Nephron (organoid): ENCODE measurements around the gene ARHGAP33.
A peak's percentile ranks its signal among the peaks of the same experiment; 100 is the strongest.

ENCODE experiments used
- H3K27ac Mint-ChIP-seq, 3 experiments: 2 replicates each; pipeline ENCODE4 v1.8.0; 2020; ENCODE audit warnings: mixed read lengths in 3 of 3, mild to moderate bottlenecking in 2 of 3, moderate library complexity in 1 of 3
- H3K27me3 Mint-ChIP-seq: 2 replicates; pipeline ENCODE4 v1.8.0; 2021; ENCODE audit warnings: low read depth, mild to moderate bottlenecking, moderate library complexity, mixed read lengths
- H3K36me3 Mint-ChIP-seq: 2 replicates; pipeline ENCODE4 v1.8.0; 2020; ENCODE audit warnings: low read depth, mixed read lengths
- H3K4me1 Mint-ChIP-seq: 2 replicates; pipeline ENCODE4 v1.8.0; 2020; ENCODE audit warnings: mixed read lengths
- H3K4me3 Mint-ChIP-seq, 3 experiments: 2 replicates each; pipeline ENCODE4 v1.8.0; 2020; ENCODE audit warnings: mild to moderate bottlenecking in 3 of 3, mixed read lengths in 3 of 3, moderate library complexity in 2 of 3
- H3K9me3 Mint-ChIP-seq: 2 replicates; pipeline ENCODE4 v1.8.0; 2020; ENCODE audit warnings: mixed read lengths
- TF ChIP-seq, protein P1 (sequence below), 3 experiments: fragments of 200-600 bp; sonication (generic); IDR thresholded peaks; one replicate each; pipeline ENCODE4 v1.5.0; 2021; ENCODE audit warnings: antibody characterized with exemption in 3 of 3; ENCODE audit not compliant: unreplicated experiment in 3 of 3

Gene ARHGAP33

DNA sequence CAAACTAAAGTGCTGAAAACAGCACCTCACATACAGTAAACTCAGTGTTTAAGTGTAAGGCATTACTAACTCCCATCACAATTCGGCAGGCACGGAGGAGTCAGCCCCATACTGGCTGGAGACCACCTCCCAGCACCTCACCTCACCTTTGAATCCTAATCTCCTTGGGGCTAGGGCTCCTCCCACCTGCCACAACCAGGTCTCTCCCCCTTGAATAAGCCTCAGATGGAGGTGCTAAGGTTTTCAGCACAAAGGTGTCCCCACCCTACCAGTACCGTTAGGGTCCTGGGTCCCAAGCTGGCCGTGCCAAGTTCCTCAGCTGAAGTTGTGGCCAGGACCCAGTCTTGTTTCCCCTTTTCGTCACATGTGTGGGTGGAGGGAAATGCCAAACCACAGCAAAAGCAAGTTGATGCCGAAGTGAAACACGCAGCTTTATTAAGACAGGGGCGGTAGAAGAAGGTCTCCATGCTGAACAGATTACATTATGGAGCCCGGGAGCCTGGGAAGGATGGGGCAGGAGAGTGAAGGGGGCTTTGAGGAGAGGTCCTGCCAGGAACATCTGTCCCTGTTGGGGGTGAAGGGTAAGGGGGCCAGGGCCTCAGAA is 33.1 kb upstream of the ARHGAP33 start, which contains the start of gene IGFLR1:
IGFLR1 (minus strand) TSS at position 332 of the 604 bp plus-strand sequence. CDS start 1,272 bp downstream, outside the sequence.
- H3K4me3 Mint-ChIP-seq = peak within 1 kb of the TSS; percentile 59 to 92 (median 69)
- TF ChIP-seq, protein P1, sequence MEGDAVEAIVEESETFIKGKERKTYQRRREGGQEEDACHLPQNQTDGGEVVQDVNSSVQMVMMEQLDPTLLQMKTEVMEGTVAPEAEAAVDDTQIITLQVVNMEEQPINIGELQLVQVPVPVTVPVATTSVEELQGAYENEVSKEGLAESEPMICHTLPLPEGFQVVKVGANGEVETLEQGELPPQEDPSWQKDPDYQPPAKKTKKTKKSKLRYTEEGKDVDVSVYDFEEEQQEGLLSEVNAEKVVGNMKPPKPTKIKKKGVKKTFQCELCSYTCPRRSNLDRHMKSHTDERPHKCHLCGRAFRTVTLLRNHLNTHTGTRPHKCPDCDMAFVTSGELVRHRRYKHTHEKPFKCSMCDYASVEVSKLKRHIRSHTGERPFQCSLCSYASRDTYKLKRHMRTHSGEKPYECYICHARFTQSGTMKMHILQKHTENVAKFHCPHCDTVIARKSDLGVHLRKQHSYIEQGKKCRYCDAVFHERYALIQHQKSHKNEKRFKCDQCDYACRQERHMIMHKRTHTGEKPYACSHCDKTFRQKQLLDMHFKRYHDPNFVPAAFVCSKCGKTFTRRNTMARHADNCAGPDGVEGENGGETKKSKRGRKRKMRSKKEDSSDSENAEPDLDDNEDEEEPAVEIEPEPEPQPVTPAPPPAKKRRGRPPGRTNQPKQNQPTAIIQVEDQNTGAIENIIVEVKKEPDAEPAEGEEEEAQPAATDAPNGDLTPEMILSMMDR (IDR thresholded peaks at IDR 0.05; ENCODE audit: unreplicated experiment in 3 of 3) = no peak

DNA sequence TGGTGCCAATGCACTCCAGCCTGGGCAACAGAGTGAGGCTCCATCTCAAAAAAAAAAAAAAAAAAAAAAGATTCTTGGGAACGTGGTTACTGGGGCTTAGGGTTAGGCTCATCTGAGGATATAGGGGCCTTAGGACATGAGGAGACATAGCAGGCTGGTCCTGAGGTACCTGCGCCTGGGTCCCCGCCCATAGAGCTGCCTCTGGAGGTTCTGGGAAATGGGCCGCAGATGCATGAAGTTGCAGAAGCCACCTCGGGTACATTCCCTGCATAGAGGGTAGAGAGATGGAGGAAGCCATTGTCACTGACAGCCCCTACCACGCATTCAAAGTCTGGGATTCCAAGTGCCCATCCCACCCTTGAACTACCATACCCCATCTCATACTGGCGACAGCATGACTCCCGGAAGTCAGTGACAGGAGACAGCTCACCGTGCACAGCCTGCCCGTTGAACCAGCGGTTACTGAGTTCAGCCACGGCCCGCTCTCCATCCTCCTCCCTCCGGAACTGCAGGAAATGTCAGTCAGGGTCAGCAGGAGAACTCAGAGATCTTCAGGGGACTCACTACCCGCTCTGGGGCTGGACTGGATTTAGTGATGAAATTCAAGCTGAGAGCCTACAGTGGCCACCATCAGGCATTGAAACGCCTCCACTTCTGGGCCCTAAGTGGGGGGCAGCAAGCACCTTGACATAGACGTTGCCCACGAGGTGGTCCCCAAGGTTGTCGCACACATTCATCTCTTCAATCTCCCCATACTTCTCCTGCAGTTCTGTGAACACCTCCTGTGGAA is 31.5 kb upstream of the ARHGAP33 start:
- Mint-ChIP-seq H3K36me3 (peaks cover 4% of the 10 kb centered on the region), H3K27ac (no peak overlapping the region), H3K27me3 (no peaks in the 10 kb centered on the region), H3K9me3 (no peaks in the 10 kb centered on the region), H3K4me3 (peak overlapping the region; percentile 92 to 96 (median 95)), H3K4me1 (peaks cover 38% of the 10 kb centered on the region)
- TF ChIP-seq, protein P1 (IDR thresholded peaks at IDR 0.05; ENCODE audit: unreplicated experiment in 3 of 3) = no peak

More for the DNA sequence above, 33.1 kb upstream of the ARHGAP33 start, which contains the start of gene IGFLR1:
- Mint-ChIP-seq H3K9me3 (no peaks in the 10 kb centered on the region), H3K36me3 (peaks cover 8% of the 10 kb centered on the region), H3K27ac (peak within 1 kb of the TSS in 2 of 3 experiments; percentile 33 to 72), H3K4me1 (peaks cover 29% of the 10 kb centered on the region), H3K27me3 (peaks cover 5% of the 10 kb centered on the region)

- Mint-ChIP-seq H3K4me1 (peaks cover 38% of the 10 kb centered on the region), H3K36me3 (peaks cover 3% of the 10 kb centered on the region), H3K27me3 (no peaks in the 10 kb centered on the region), H3K9me3 (no peaks in the 10 kb centered on the region), H3K4me3 (peak overlapping the region; percentile 92 to 96 (median 95)), H3K27ac (peak overlapping the region; percentile 98 to 99 (median 99))
- TF ChIP-seq, protein P1 (IDR thresholded peaks at IDR 0.05; ENCODE audit: unreplicated experiment in 3 of 3) = peak; percentile 31 to 52 (median 32)
These were observed 30.7 kb upstream of the ARHGAP33 start for GRCh38 chr19:35744430-35745327.

DNA sequence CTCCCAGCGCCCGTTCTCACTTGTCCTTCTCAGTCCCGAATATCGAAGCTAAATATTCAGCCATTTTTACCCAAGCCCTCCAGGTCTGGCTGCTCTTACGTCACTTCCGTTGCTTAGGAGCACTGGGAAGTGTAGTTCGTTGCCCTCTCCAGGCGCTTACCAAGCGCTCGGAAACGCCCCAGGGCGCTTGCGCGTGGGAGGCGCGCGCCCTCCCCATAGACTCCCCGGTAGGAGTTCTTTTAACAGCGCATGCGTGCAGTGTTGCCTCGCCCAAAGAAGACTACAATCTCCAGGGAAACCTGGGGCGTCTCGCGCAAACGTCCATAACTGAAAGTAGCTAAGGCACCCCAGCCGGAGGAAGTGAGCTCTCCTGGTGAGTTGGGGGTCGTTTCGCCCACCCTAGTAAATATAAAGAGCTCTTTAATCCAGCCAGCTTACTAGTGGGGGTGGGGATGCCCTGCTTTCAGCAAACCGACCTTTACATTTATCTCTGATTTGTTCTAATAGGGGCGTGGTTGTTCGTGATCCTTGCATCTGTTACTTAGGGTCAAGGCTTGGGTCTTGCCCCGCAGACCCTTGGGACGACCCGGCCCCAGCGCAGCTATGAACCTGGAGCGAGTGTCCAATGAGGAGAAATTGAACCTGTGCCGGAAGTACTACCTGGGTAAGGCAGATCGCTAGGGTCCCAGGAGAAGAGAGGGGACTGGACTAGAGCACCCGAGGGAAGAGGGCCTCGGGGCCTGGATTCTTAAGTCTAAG is 29.9 kb upstream of the ARHGAP33 start, which contains the start of the genes PSENEN and U2AF1L4:
PSENEN (plus strand) TSS at position 324 of the 759 bp plus-strand sequence; CDS start at position 604, 280 bp downstream.
U2AF1L4 (minus strand) TSS at position 91 of the 759 bp plus-strand sequence; CDS start at position 64, 27 bp downstream.
- Mint-ChIP-seq H3K36me3 (peaks cover 3% of the 10 kb centered on the region), H3K27me3 (no peaks in the 10 kb centered on the region), H3K27ac (peak within 1 kb of the TSS; percentile 98 to 99 (median 99)), H3K4me1 (peaks cover 38% of the 10 kb centered on the region), H3K9me3 (no peaks in the 10 kb centered on the region), H3K4me3 (peak within 1 kb of the TSS; percentile 92 to 96 (median 95))
- TF ChIP-seq, protein P1 (IDR thresholded peaks at IDR 0.05; ENCODE audit: unreplicated experiment in 3 of 3) = no peak

DNA sequence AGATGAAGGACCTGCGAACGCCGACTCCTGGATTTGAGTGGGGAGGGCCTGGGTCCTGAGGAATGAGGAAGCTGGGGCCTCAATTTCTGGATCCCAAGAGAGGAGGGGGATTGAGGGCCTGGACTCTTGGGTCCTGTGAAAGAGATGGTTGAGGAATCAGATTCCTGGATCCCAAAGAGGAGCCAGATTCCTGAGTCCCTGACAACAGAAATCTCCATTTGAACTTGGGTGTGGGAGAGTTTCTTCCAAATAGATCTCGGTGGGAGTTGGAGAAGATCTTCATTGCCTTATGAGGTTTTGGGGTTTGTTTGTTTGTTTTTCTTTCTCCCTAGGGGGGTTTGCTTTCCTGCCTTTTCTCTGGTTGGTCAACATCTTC is 29.3 kb upstream of the ARHGAP33 start:
- Mint-ChIP-seq H3K27ac (peak overlapping the region; percentile 98 to 99 (median 99)), H3K9me3 (no peaks in the 10 kb centered on the region), H3K4me1 (peaks cover 34% of the 10 kb centered on the region), H3K36me3 (peaks cover 3% of the 10 kb centered on the region), H3K27me3 (no peaks in the 10 kb centered on the region), H3K4me3 (peak overlapping the region; percentile 92 to 96 (median 95))
- TF ChIP-seq, protein P1 (IDR thresholded peaks at IDR 0.05; ENCODE audit: unreplicated experiment in 3 of 3) = no peak
